ENCODE data around the gene PCNT. TPM values are rescaled to one million over a fixed set of nuclear protein-coding genes. Genes with fewer than 3 reads are reported as not detected.

Gene PCNT
- polyA plus RNA-seq, 1 donor, result 68.3 TPM

GRCh38 chr21:46412521-46413364, 88.8 kb downstream of the PCNT start:
- DNase-seq, result no peak

- no peak for DNase-seq
Measured at GRCh38 chr21:46413365-46413696, 89.4 kb downstream of the PCNT start.

GRCh38 chr21:46414965-46415275, 91.0 kb downstream of the PCNT start:
- DNase-seq, result no peak

- no peak for DNase-seq
Measured at GRCh38 chr21:46416551-46416950, 92.6 kb downstream of the PCNT start.

- no peak for DNase-seq
Measured at GRCh38 chr21:46418265-46418946, 94.5 kb downstream of the PCNT start.

- DNase-seq, result no peak
Measured at GRCh38 chr21:46420241-46421190, 96.6 kb downstream of the PCNT start.

GRCh38 chr21:46421191-46421750, 97.3 kb downstream of the PCNT start:
- no peak for DNase-seq

GRCh38 chr21:46421756-46422555, 98.0 kb downstream of the PCNT start:
- no peak for DNase-seq

- DNase-seq, result no peak
Measured at GRCh38 chr21:46422636-46423241, 98.8 kb downstream of the PCNT start.

- DNase-seq, result no peak
Measured at GRCh38 chr21:46423546-46424038, 99.6 kb downstream of the PCNT start.

GRCh38 chr21:46424039-46424591, 100.2 kb downstream of the PCNT start:
- no peak for DNase-seq

GRCh38 chr21:46424621-46425020, 100.7 kb downstream of the PCNT start:
- no peak for DNase-seq

- DNase-seq, result no peak
Measured at GRCh38 chr21:46425041-46425440, 101.1 kb downstream of the PCNT start.

GRCh38 chr21:46425571-46425970, 101.6 kb downstream of the PCNT start:
- no peak for DNase-seq

- no peak for DNase-seq
Measured at GRCh38 chr21:46426313-46427046, 102.5 kb downstream of the PCNT start.

- no peak for DNase-seq
Measured at GRCh38 chr21:46427516-46427915, 103.6 kb downstream of the PCNT start.

- DNase-seq, result no peak
Measured at GRCh38 chr21:46428286-46428685, 104.3 kb downstream of the PCNT start.

GRCh38 chr21:46428987-46429710, 105.2 kb downstream of the PCNT start:
- no peak for DNase-seq
